AML-193 (cell line): ENCODE measurements around the gene RIMS3.
"Not testable (repeated sequence)": the region's sequence is repeated elsewhere in the genome, so short reads cannot be mapped to it uniquely, and the experiment has no call there.

Source experiments
- DNase-seq, 2 experiments: peaks; one replicate each; lab custom pipeline; 2025; lab: John Stamatoyannopoulos, UW

The RIMS3 gene

DNA sequence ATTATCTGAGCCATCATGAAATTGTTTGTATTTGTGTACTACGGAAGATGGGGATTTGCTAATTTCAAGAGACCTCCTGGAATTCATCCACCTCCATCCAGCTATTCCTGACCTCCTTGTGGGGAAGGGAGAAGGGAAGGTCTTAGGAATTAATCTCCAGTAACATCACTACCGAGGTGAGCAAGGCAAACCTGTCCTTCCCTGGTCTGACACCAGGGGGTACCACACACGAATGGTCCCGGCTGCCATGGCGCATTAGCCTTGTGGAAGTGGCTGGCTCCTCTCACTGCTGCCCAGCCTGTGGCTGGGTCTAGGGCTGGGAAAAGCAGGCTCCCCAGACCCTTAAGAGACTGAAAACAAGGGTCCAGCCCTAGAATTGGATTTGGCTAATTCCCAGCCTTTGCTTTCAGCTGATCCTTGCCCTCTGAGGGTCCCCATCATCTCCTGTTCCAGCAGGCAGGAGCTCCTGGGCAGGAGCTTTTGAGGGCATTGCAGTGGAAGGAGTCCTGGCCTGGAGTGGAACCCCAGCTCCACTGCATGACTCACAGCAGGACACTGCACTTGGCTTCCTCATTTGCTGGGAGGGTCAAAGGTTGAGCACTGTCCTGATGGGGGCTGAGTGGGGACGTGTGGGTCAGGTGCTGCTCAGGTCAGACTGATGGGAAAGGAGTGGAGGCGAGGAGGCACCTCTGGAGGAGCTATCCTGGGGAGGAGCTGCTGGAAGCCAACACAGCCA is 34.8 kb downstream of the RIMS3 start:
- no peak for DNase-seq

DNA sequence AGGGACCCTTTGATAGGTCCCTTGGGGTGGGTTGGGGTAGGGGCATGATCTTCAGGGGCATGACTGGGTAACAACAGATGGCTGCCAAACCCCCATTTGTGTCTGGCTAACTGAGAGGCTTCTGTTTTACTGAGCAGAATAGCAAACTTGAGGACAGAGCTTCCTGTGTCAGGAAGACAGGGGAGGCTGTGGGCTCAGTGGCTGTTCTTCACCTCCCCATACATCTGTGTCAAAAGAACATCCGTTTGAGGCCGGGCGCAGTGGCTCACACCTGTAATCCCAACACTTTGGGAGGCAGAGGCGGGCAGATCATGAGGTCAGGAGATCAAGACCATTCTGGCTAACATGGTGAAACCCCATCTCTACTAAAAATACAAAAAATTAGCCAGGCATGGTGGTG is 35.9 kb downstream of the RIMS3 start:
- not testable (repeated sequence) for DNase-seq

DNA sequence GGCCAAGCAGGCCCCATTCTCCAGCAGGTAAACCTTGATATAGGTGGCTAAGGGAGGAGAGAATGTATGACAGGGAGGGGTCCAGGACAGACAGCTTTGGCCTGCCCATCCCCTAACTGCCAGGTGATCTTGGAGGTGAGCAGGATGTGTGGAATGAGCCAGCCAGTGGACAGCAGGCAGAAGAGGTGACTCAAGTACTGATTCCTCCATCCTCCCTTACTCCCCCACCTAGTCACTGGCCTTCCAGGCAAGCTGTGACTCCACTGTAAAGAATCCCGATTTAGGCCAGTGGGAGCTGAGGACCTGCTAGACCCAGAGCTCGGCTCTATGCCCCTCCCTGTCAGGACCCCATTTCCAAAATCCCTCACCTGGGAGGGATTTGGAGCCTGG is 36.6 kb downstream of the RIMS3 start:
- DNase-seq: no peak

DNA sequence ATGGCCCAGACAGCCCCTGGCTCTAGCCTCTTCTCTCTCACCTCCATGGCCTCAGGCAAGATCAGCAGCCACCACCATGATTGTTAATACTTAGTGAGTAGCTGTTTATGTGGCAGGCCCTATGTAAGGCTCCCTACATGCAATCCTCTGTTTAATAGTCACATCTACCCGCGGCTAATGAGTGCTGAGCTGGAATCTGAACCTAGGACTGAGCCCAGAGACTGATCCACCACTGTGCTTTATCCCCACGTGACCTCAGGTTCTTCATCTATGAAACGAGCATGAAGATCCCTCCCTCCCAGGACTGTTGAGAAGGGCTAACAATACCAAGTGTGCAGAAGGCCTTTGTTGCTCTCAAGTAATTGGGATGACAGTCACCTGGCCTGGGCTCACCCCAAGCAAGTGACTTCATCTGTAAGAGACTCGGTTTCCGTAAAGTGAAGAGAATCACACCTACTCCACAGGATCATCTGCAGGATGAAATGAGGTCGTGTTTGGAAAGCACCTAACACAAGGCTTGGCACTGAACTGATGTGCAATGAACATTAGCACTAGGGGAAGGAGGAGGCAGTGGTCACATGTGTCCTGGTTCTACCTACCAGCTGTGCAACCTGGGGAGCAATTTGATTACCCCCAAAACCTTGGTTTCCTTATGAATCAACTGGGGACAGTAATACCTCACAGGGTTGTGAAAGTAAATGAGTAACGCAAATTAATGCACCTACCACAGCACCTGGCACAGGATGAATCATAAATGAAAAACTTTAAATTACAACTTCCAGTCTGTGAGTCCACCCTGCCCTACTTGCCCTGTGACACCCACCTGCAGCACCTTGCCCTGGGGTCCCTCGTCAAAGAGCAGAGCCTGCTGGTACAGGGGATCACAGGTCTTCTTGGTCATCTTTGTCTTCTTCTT is 37.2 kb downstream of the RIMS3 start:
- DNase-seq: no peak

DNA sequence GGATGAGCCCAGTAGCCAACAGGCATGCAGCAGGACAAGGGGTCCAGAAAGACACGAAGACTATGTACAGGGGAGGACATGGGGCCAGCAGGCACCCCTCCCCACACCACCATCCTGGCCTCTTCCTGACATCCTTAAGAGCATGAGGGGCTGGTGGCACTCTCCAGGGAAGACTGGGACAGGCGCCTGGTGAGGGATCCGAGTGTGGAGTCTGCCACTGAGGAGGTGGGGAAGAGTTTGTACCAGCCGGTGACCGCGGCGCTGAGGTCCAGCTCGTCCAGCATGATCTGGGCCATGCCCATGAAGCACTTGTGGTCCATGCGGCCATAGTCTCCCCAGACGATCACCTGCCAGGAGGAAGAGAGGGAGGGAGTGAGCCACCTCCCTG is 39.1 kb downstream of the RIMS3 start:
- no peak for DNase-seq

DNA sequence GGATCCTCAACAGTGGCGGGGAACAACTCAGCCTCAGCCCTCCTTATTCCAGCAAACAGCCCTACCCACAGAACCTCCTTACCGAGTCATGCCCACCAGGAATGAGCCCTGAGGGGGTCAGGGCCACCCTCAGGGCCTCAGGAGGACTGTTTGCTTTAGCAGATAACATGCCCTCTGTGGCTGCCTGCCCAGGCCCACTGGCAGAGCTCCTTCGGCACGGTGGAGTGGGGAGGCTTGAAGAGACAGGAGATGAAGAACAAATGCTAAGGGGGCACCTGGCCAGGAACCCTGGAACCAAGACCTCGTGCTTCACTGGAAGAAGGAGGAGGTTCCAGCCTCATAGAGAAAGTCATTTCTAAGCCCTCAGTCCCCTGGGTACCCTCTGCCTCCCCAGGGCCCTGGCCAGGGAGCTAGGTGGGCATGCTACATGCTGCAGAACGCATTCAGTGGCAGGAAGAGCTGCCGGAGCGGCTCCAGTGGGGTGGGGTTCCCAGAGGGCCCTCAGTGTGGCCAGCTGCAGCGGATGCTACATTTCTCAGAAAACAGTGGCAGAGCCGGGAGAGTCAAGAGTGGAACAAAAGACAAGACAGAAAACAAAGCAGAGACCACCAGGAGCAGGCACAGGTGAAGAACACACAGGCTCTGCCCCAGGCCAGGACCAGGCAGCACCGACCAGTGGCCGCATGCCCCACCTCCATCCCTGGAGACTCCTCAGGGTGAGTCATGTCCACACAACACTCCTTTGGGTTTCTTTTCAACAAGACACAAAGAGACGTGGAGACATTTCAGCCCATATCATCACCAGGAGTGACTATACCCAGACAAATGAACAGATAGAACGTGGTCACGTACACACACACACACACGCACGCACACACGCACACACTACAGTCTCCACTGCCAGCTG is 39.8 kb downstream of the RIMS3 start:
- no peak for DNase-seq

DNA sequence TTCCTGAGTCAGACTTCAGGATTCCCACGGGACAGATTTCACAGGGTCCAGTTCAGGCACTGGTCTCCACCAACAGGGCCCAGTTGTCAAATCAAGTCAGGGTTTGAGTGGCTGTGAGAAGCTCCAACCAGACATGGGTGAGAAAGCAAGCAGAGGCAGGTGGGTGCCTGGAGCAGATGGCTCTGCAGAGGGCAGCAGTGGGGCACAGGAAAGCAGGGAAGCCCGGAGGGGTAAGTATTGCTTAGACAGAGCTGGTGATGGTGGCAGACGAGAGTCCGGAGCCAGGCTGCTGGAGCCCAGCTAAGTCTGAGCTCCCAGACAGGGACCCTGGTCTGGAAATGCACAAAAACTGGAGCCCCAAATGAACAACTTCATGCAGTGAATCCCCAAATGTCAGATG is 40.4 kb downstream of the RIMS3 start:
- DNase-seq: peak in 1 of 2 experiments; percentile 2

DNA sequence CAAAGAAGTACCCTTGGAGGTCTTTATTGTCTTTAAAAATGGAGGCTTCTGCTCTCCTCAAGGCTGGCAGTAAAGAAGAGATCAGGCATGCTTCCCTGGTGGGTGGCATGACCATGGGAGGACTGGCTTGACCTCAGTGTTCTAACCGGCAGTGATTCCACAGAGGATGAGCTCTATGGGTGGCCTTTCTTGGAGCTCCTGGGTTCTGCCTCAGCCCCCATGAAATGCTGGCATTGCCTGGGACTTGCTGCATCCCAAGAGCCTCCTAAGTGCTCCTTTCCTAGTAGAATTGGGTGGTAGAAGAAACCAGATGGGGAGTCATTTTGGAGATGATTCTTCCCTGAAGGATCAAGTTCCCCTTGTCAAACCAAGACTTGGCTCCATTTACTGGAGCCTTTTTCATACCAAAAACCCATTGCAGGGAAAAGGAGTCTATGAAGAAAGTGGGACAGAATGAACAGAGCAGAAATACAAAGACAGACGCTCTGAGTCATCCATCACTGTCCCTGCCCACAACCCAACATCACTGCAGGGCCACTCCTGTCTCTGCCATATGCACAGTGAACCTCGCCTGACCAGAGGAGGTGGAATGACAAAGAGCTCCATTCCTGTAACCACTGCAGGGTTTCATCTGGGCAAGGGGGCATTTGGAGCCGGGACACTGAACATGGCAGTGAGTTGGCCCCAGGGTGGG is 42.4 kb downstream of the RIMS3 start:
- DNase-seq: no peak

DNA sequence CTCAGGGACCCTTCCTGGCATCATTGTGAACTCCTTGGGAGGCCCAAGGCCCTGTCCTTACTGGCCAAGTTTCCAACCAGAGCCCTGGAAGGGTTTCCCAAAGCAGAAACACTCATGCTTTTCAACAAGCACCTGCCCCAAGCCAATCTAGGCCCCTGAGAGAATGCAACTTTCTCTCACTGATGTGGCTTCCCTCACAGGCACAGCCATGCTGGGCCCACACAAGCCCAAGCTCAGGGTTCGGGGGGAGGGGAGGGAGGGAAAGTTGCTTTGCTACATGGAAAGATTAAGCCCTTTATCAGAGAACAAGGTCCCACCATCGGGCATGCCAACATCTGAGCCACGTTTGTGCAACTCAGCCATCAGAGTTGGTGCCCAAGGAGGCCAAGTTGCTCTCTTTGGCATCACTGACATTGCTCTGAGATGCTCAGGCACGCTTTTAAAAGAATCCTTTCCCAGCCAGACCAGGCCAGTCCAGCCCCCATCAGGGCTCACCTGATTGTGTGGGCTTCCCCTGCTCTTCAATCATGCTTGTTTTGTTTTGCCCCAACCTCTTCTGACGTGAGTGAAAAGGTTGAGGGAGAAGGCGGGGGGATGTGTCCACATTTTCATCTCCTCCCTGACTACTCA is 43.5 kb downstream of the RIMS3 start:
- no peak for DNase-seq

DNA sequence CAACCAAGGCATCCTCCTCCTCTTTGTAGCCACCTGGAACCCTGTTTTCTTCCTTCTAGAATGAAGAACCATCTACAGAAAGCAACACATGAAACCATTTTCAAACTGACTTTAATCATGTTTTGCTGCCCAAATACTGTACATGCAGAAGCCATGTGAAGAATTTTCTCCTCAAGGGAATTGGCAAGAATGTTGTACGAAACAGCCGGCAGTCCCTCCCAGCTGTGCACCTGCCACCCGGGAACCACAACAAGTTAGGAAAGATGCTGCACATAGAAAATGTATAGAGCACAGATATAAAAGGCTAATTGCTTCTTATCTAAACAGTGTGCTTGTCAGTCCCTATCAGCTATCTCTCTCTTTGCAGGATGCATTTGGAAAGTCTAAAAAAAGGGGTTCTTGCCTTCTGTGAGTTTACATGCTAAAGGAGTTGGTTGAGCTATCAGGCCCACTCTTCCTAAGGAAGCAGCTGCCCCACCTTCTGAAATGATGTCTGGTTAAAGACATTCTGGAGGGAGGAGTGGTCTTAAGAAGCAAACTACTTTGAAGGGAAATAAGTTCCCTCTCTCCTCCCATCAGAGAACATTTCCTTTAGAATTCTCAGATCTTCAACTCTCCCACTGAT is 44.8 kb downstream of the RIMS3 start:
- DNase-seq: no peak

DNA sequence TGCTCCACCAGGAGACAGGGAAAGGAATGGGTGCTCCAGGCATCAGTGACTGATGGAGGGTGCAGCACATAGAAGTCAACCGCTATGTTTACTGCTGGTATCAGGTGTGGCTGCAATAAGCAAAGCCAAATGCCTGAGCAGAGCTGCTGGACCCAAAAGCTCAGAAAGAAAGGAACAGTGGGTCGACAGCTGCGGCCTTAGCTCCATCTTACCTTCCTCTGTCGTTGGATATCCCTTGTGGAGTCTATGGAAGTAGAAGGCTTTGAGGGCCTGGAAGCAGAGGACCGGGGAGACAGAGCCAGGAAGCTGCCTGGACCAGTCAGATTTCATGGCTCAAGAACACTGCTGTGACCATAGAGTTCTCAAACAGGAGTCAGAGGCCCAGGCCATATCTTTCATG is 45.3 kb downstream of the RIMS3 start:
- DNase-seq: no peak

DNA sequence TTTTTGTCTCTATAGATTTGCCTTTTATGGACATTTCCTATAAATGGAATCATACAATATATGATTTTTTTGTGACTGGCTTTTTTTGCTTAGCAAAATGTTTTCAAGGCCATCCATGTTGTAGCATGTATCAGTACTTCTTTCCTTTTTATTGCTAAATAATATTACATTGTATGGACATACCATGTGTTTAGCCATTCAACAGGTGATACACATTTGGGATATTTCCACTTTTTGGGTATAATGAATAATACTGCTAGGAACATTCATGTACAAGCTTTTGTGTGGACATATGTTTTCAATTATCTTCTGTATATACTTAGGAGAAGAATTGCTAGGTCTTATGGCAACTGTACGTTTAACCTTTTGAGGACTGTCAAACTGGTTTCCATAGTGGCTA is 47.4 kb downstream of the RIMS3 start:
- DNase-seq: no peak

DNA sequence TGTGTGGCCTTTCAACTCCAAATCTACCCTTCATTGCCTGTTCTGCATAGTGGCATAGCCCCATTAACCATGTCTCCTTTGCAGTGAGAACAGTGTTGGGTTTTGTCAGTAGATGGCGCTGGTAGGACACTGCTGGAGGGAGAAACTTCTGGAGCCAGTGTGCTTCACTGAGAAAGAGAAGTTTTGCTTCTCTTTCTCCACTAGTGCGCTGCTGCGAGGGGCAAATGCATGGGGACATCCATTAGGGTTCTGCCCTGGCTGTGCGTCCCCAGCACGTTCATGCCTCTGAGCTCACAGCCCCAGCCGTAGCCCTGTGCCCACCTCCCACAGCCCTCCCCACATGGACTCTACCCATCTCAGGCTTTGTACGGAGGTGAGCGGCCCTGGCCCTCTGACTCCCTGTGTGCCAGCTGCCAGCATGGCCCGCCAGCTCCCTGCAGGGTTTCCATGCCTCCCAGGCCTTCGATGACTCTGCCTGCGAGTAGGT is 53.1 kb downstream of the RIMS3 start:
- DNase-seq: peak; percentile 59 to 71

DNA sequence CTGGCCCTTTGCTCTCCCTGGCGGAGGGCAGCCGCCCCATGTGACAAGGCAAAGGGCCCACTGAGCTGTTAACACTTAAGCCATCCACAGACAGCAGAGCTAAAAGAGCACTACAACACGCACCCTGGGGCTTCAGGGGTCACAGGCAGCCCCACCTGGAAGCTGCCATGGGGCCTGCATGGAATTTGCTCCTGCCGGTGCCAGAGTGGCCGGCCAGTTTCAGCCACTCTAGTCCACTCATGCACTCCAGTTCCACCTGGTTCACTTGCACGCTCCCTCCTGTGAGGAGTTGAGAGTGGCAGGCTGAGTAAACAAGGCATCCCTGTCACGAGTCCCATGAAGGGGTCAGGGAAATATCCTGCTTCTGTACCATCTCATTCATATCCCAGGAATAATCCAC is 55.3 kb downstream of the RIMS3 start:
- DNase-seq: no peak

DNA sequence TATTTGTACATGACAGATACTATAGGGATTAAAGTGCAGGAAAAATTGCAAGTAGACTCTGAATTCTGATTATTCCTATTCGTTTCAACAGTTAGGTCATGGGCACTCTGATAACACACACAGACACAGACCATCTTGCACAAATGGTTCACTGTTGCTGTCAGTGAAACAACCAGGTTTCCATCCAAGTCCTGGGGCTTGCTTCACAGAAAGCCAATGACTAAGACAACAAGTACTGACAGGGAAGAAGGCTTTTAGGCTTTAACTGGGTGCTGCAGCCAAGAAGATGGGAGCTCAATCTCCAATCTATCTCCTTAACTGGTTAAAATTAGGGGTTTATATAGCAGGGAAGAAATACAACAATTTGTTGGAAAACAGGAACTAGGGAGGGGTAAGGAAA is 57.6 kb downstream of the RIMS3 start:
- DNase-seq: no peak

DNA sequence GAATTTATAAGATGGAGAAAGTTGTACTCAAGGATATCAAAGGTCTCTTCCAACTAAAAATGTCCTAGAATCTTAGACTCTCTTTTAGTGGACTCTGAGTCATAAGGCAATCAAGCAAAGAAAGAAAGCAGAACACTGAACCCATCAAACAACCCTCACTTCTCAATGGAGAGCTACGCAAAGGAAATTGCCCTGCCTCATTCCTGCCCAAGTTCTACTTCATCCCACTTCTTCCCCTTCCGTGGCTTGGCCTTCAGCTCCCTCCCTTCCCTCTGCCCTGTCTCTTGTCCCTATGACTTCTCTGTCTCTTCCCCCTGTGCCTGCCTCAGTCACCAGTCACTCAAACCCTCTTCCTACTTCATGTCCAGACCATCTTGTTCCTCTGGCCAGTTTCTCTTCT is 58.5 kb downstream of the RIMS3 start:
- DNase-seq: no peak

DNA sequence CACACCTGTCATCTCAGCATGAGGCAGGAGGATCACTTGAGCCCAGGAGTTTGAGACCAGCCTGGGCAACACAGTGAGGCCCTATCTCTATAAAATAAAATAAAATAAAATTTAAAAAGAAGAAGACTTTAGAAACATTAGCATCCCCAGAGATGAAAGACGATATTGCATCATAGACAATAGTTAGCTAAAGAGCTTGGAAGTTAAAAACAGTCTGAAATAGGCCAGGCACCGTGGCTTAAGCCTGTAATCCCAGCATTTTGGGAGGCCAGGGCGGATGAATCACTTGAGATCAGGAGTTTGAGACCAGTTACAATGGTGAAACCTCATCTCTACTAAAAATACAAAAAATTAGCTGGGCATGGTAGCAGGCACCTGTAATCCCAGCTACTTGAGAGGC is 59.3 kb downstream of the RIMS3 start:
- DNase-seq: no peak

DNA sequence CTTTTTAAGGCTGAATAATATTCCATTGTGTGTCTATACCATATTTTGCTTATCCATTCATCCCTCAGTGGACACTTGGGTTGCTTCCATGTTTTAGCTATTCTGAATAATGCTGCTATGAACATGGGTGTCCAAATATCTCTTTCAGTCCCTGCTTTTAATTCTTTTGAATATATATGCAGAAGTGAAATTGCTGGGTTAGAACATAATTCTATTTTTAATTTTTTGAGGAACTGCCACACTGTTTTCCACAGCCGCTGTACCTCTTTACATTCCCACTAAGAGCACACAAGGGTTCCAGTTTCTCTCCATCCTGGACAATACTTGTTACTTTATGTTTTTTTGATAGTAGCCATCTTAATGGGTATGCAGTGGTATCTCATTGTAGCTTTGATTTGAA is 65.6 kb downstream of the RIMS3 start:
- DNase-seq: no peak

DNA sequence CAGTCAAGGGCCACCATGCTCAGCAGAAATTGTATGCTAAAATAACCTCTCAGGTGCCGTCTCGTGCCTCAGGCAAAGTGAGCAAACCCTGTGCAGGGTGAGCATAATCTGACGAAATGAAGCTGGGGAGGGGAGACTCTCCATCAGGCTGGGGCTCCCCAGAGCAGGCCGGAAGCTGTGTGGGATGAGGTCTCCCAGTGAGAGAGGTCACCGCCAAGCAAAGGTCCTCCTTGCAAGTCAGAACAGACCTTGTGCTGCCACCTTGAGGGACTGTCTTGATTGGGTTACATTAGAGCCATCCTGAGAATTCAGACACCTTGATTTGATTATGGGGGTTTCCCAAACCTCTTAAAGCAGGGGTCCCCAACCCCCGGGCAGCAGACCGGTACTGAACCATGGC is 69.9 kb downstream of the RIMS3 start:
- no peak for DNase-seq

DNA sequence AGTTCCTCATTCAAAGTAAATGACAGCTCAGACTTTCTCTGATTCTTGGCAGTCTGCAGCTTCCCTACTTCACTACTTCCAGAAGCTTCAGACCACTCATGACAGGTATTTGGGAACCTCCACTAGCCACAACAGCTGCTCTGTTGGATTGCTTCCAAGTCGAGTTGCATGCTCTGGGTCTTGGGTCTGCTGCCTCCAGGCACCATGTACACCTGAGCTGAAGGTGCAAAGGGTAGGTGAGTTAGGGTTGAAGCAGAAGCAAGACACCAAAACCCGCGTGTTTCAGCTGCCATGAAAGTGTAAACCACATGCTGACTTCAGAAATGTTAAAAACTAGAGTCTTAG is 71.3 kb downstream of the RIMS3 start:
- DNase-seq: no peak
